ENCODE measurements around the gene KRTAP4-2.

The KRTAP4-2 gene

DNA sequence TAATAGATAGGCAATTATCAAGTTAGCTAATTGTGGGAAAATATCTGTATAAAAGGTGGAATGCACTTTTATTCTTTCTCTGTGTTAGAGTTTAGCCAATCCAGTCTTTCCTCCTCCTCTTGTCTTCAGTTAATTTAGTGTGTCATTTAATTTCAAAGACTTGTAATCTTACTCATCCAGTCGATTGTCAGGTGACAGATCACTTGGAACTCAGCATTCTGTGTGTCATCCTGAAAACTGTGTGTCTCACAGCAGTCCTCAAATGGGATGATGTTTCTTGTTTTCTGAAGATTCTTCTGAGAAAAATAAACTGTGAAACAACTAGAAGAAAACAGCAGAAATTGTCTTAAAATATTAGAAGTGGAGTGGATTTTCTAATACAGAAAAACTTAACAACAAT is 7.0 kb upstream of the KRTAP4-2 start:
- Mint-ChIP-seq H3K9me3 (peaks cover 7% of the 10 kb centered on the region), H3K4me1 (no peaks in the 10 kb centered on the region), H3K27me3 (ENCODE audit: low read depth) (peaks cover 15% of the 10 kb centered on the region), H3K27ac (no peak overlapping the region), H3K4me3 (no peak overlapping the region), H3K36me3 (ENCODE audit: low read depth) (no peaks in the 10 kb centered on the region)
- TF ChIP-seq, protein P1, sequence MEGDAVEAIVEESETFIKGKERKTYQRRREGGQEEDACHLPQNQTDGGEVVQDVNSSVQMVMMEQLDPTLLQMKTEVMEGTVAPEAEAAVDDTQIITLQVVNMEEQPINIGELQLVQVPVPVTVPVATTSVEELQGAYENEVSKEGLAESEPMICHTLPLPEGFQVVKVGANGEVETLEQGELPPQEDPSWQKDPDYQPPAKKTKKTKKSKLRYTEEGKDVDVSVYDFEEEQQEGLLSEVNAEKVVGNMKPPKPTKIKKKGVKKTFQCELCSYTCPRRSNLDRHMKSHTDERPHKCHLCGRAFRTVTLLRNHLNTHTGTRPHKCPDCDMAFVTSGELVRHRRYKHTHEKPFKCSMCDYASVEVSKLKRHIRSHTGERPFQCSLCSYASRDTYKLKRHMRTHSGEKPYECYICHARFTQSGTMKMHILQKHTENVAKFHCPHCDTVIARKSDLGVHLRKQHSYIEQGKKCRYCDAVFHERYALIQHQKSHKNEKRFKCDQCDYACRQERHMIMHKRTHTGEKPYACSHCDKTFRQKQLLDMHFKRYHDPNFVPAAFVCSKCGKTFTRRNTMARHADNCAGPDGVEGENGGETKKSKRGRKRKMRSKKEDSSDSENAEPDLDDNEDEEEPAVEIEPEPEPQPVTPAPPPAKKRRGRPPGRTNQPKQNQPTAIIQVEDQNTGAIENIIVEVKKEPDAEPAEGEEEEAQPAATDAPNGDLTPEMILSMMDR (IDR thresholded peaks at IDR 0.05; ENCODE audit: unreplicated experiment in 3 of 3) = no peak

DNA sequence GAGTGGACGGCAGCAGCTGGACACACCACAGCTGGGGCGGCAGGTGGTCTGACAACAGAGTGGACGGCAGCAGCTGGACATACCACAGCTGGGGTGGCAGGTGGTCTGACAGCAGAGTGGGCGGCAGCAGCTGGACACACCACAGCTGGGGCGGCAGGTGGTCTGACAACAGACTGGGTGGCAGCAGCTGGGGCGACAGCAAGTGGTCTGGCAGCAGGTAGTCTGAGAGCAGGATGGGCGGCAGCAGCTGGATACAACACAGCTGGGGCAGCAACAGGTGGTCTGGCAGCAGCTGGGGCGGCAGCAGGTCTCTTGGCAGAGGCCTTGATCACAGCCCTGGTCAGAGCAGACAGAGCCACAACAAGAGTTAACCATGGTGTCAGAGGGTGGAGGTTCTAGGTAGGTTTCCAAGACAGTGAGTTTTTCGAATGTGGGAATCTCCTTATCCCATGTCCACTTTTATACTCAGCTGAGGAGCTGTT is 6.5 kb upstream of the KRTAP4-2 start, which contains the start of gene KRTAP4-1:
Gene KRTAP4-1 (minus strand): TSS at position 432 of the 482 bp plus-strand sequence. CDS start 57 bp downstream, at position 375.
- H3K9me3 Mint-ChIP-seq = peaks cover 7% of the 10 kb centered on the region
- H3K4me3 Mint-ChIP-seq = no peak within 1 kb of the TSS
- H3K27ac Mint-ChIP-seq = no peak within 1 kb of the TSS
- TF ChIP-seq, protein P1 (IDR thresholded peaks at IDR 0.05; ENCODE audit: unreplicated experiment in 3 of 3) = no peak
- no peaks in the 10 kb centered on the region for H3K4me1 Mint-ChIP-seq
- no peaks in the 10 kb centered on the region for H3K36me3 Mint-ChIP-seq (ENCODE audit: low read depth)
- peaks cover 15% of the 10 kb centered on the region for H3K27me3 Mint-ChIP-seq (ENCODE audit: low read depth)

DNA sequence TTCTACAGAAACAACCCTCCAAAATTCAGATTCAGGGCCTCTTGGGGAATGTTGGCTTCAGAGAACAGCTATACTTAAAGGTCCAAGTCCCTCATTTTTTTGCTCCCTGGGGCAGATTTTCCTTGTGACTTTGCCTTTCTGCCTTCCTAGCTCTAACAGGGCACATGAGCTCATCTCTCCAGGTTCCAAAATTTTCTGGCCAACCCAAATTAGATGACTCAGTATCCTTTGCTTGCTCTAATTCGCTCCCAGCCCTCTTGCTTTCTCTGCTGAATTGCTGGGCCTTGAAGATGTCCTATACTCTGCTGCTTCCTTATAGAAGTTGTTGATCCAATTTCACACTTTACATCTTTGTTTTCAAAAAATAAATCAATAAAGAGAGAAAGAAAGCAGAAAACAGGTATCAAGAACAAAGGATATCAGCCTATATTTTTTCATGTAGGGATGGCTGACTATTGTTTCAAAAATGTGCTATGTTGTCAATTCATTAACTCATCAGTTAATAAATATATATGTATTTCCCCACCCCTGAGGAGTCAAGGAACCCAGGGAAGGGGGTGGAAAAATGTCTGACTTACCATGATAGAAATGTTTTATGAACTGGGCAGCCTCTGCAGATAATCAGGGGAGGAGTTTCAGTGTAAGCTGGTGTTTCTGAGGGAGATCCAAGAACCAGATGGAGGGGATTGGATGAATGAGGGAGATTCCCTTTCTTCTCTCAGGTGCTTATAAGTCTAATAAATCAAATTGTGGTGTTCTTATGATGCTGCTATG is 1.0 kb upstream of the KRTAP4-2 start:
- no peak overlapping the region for H3K4me3 Mint-ChIP-seq
- TF ChIP-seq, protein P1 (IDR thresholded peaks at IDR 0.05; ENCODE audit: unreplicated experiment in 3 of 3) = no peak
- H3K27me3 Mint-ChIP-seq (ENCODE audit: low read depth) = peaks cover 20% of the 10 kb centered on the region
- no peaks in the 10 kb centered on the region for H3K36me3 Mint-ChIP-seq (ENCODE audit: low read depth)
- H3K9me3 Mint-ChIP-seq = peaks cover under 1% of the 10 kb centered on the region
- H3K27ac Mint-ChIP-seq = no peak overlapping the region
- H3K4me1 Mint-ChIP-seq = no peaks in the 10 kb centered on the region

DNA sequence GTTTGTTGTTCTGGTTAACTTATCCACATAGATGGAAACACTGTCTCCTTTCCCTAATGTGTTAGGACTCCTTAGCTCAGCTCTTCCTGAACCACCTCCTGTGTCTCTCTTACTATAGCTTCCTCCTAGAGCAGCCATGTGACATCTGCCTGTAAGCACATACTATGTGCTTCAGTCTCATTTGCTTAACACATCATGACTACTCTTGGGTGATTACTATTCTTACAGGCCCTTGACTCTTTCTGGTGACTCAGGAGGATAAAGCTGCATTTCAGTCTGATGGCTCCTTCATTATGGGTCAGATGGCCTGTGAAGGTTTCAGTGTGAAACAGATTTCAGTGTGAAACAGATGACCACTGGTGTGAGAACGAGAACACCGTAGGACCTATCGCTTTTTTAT is 320 bp upstream of the KRTAP4-2 start:
- Mint-ChIP-seq H3K36me3 (ENCODE audit: low read depth) (no peaks in the 10 kb centered on the region), H3K27me3 (ENCODE audit: low read depth) (peaks cover 20% of the 10 kb centered on the region), H3K27ac (no peak overlapping the region), H3K9me3 (no peaks in the 10 kb centered on the region), H3K4me1 (no peaks in the 10 kb centered on the region), H3K4me3 (no peak overlapping the region)
- TF ChIP-seq, protein P1 (IDR thresholded peaks at IDR 0.05; ENCODE audit: unreplicated experiment in 3 of 3) = no peak

DNA sequence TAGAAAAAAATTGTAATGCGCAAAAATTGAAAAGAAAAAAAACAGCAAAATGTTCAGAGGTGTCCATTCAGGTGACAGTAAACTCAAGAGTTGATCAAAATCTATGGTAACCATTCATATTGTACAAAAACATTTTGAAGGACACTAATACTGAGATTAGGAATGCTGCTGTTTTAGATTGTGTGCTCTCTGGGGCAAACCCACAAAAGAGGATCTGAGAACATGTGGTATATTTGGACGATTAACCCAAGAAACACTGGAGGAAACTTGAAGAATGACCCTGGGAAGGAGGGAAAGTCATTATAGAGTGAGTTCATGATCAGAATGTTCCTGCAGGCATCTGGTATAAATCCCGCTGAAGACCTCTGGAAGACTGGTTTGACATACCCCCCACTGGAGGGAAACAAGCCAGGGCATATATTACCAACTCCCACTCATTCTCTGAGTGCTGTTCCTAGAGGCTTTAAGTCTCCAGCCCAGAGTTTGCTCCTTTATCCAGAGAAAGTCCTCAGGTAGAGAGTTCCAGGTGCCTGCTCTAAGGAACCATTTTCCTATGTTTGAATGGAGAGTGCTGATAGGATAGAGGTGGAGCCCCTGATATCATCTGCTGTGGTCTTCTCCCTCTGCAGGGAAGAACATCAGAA is 1.2 kb downstream of the KRTAP4-2 start:
- no peaks in the 10 kb centered on the region for H3K36me3 Mint-ChIP-seq (ENCODE audit: low read depth)
- TF ChIP-seq, protein P1 (IDR thresholded peaks at IDR 0.05; ENCODE audit: unreplicated experiment in 3 of 3) = no peak
- no peaks in the 10 kb centered on the region for H3K9me3 Mint-ChIP-seq
- H3K4me3 Mint-ChIP-seq = no peak overlapping the region
- peaks cover 20% of the 10 kb centered on the region for H3K27me3 Mint-ChIP-seq (ENCODE audit: low read depth)
- no peak overlapping the region for H3K27ac Mint-ChIP-seq
- no peaks in the 10 kb centered on the region for H3K4me1 Mint-ChIP-seq
